ENCODE measurements around the gene DEFB118. TPM values are rescaled to one million over a fixed set of nuclear protein-coding genes. Genes with fewer than 3 reads are reported as not detected.
"Not testable (repeated sequence)": the region's sequence is repeated elsewhere in the genome, so short reads cannot be mapped to it uniquely, and the experiment has no call there.

DEFB118 gene
- total RNA-seq, 1 donor from 2014 or later = not detected

DNA sequence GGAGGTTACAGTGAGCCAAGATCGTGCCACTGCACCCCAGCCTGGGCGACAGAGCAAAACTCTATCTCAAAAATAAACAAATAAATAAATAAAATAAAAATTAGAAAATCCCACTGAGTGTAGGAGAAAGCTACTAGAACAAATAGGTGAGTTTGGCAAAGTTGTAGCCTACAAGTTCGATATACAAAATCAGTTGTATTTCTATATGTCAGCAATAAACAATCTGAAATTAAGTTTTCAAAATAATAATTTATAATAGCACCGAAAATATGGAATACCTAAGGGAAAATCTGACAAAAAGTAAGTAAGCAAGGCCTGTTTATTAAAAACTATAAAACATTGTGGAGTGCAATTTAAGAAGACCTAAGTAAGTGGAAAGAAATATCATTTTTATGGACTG lies 5.1 kb upstream of the DEFB118 start:
- H3K27ac Mint-ChIP-seq (ENCODE audit: unreplicated experiment) = no peak overlapping the region
- H3K36me3 Mint-ChIP-seq (ENCODE audit: low read depth, unreplicated experiment) = peaks cover 9% of the 10 kb centered on the region
- no peaks in the 10 kb centered on the region for H3K4me1 Mint-ChIP-seq (ENCODE audit: unreplicated experiment)
- H3K27me3 Mint-ChIP-seq (ENCODE audit: unreplicated experiment) = no peaks in the 10 kb centered on the region
- DNase-seq (ENCODE audit: low spot score) = no peak
- TF ChIP-seq, protein P1, sequence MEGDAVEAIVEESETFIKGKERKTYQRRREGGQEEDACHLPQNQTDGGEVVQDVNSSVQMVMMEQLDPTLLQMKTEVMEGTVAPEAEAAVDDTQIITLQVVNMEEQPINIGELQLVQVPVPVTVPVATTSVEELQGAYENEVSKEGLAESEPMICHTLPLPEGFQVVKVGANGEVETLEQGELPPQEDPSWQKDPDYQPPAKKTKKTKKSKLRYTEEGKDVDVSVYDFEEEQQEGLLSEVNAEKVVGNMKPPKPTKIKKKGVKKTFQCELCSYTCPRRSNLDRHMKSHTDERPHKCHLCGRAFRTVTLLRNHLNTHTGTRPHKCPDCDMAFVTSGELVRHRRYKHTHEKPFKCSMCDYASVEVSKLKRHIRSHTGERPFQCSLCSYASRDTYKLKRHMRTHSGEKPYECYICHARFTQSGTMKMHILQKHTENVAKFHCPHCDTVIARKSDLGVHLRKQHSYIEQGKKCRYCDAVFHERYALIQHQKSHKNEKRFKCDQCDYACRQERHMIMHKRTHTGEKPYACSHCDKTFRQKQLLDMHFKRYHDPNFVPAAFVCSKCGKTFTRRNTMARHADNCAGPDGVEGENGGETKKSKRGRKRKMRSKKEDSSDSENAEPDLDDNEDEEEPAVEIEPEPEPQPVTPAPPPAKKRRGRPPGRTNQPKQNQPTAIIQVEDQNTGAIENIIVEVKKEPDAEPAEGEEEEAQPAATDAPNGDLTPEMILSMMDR (IDR thresholded peaks at IDR 0.05; ENCODE audit: unreplicated experiment) = no peak
- peaks cover 44% of the 10 kb centered on the region for H3K9me3 Mint-ChIP-seq (ENCODE audit: unreplicated experiment)
- H3K4me3 Mint-ChIP-seq (ENCODE audit: unreplicated experiment) = no peak overlapping the region

DNA sequence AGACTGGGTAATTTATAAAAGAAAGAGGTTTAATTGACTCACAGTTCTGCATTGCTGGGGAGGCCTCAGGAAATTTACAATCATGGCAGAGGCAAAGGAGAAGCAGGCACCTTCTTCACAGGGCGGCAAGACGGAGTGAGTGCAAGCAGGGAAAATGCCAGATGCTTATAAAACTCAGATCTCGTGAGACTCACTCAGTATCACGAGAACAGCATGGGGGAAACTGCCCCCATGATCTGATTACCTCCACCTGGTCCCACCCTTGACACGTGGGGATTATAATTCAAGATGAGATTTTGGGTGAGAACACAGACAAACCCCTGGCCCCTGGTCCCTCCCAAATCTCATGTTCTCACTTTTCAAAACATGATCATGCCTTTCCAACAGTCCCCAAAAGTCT lies 4.1 kb upstream of the DEFB118 start:
- not testable (repeated sequence) for H3K27me3 Mint-ChIP-seq (ENCODE audit: unreplicated experiment); H3K4me1 Mint-ChIP-seq (ENCODE audit: unreplicated experiment); H3K4me3 Mint-ChIP-seq (ENCODE audit: unreplicated experiment); DNase-seq (ENCODE audit: low spot score); H3K27ac Mint-ChIP-seq (ENCODE audit: unreplicated experiment)
- peaks cover 13% of the 10 kb centered on the region for H3K36me3 Mint-ChIP-seq (ENCODE audit: low read depth, unreplicated experiment)
- H3K9me3 Mint-ChIP-seq (ENCODE audit: unreplicated experiment) = peaks cover 49% of the 10 kb centered on the region

DNA sequence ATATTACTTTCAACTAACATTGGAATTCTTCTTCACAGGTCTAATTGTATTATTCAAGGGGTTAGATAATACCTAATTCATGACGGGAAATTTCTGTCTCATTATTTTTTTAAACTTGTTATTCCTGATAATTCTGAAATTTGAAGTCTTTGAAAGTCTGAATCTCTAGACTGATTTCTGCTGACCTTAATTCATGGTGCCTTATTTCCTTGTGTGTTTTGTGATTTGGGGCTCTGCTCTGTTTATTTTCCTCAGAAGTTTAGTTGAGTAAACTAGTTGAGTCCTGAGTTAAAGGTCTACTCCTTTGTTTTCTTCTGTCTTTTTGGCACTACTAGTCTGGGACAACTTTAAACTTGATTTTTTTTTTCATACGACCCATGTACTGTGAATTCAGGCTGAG lies 5.9 kb downstream of the DEFB118 start:
- Mint-ChIP-seq H3K27ac (ENCODE audit: unreplicated experiment) (no peak overlapping the region), H3K9me3 (ENCODE audit: unreplicated experiment) (peaks cover 36% of the 10 kb centered on the region), H3K27me3 (ENCODE audit: unreplicated experiment) (no peaks in the 10 kb centered on the region), H3K36me3 (ENCODE audit: low read depth, unreplicated experiment) (peaks cover 9% of the 10 kb centered on the region), H3K4me3 (ENCODE audit: unreplicated experiment) (no peak overlapping the region), H3K4me1 (ENCODE audit: unreplicated experiment) (no peaks in the 10 kb centered on the region)
- DNase-seq (ENCODE audit: low spot score) = no peak
- TF ChIP-seq, protein P1 (IDR thresholded peaks at IDR 0.05; ENCODE audit: unreplicated experiment) = no peak

DNA sequence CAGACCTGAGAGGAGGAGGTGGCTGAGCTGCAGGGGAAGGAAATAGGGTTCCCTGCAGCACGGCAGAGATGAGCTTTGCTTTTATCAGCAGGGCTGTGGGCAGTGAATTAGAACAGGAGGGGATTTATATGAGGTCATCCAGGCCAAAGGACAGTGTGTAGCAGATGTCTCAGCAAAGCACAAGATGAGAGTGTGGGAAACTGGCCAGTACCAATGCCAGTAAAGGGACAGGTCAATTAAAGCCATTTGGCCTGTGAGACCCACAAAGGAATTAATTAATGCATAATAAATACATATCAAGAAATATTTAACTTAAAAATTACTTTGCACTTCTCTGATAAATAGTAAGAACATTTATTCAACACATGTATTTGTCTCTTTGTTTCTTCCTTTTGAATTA lies 22.1 kb downstream of the DEFB118 start, which contains the start of gene DEFB119:
Gene DEFB119 (minus strand): TSS at position 101 of the 400 bp plus-strand sequence. CDS start 107 bp downstream, outside the sequence.
- no peak for DNase-seq (ENCODE audit: low spot score)
- no peaks in the 10 kb centered on the region for H3K4me1 Mint-ChIP-seq (ENCODE audit: unreplicated experiment)
- peaks cover 57% of the 10 kb centered on the region for H3K9me3 Mint-ChIP-seq (ENCODE audit: unreplicated experiment)
- H3K36me3 Mint-ChIP-seq (ENCODE audit: low read depth, unreplicated experiment) = peaks cover 19% of the 10 kb centered on the region
- H3K27me3 Mint-ChIP-seq (ENCODE audit: unreplicated experiment) = peaks cover 12% of the 10 kb centered on the region
- H3K4me3 Mint-ChIP-seq (ENCODE audit: unreplicated experiment) = no peak within 1 kb of the TSS
- TF ChIP-seq, protein P1 (IDR thresholded peaks at IDR 0.05; ENCODE audit: unreplicated experiment) = no peak
- no peak within 1 kb of the TSS for H3K27ac Mint-ChIP-seq (ENCODE audit: unreplicated experiment)

DNA sequence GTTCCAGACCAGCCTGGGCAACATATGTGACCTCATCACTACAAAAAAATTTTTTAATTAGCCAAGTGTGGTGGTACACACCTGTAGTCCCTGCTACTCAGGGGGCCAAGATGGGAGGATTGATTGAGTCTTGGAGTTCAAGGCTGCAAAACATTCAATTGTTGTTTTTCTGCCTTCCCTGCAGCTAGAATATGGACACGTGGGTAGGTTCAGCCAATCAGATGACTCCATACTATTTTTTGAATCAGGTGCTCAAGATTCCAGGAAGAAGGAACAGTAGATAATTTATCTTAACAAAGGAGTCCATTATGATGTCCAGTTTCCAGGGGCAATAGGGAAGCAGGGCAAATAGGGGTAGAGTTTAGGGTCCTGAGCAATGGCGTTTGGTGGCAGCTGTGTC lies 24.4 kb downstream of the DEFB118 start:
- Mint-ChIP-seq H3K4me3 (ENCODE audit: unreplicated experiment) (no peak overlapping the region), H3K9me3 (ENCODE audit: unreplicated experiment) (peaks cover 56% of the 10 kb centered on the region), H3K4me1 (ENCODE audit: unreplicated experiment) (no peaks in the 10 kb centered on the region), H3K27me3 (ENCODE audit: unreplicated experiment) (peaks cover 15% of the 10 kb centered on the region), H3K27ac (ENCODE audit: unreplicated experiment) (no peak overlapping the region), H3K36me3 (ENCODE audit: low read depth, unreplicated experiment) (peaks cover 22% of the 10 kb centered on the region)
- no peak for DNase-seq (ENCODE audit: low spot score)
- TF ChIP-seq, protein P1 (IDR thresholded peaks at IDR 0.05; ENCODE audit: unreplicated experiment) = no peak

Data from endothelial cell (in vitro differentiated cells).